ENCODE measurements around the gene NTM.

DNA sequence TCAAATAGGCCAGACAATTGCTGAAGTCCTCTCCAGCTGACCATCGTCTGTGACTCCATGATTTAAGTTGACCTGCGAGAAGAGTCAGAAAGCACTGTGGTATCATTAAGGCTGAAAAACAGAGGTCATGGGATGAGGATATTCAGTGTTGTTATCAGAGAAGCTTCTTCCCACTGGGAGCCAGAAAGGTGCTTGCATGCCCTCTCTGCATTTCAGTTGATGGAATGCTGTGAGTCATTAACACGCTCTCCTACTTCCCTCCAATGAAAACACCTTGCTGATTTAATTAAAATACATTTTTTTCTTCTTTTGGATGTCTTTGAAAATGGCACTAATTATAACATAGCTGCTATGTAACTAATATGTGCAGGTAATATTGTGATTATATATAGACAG, 667.0 kb downstream of the NTM start:
- no peak for TF ChIP-seq EZH2 (IDR thresholded peaks at IDR 0.05; ENCODE audit: borderline replicate concordance, low read depth, low read length, poor library complexity, severe bottlenecking)
- TF ChIP-seq, protein P1, sequence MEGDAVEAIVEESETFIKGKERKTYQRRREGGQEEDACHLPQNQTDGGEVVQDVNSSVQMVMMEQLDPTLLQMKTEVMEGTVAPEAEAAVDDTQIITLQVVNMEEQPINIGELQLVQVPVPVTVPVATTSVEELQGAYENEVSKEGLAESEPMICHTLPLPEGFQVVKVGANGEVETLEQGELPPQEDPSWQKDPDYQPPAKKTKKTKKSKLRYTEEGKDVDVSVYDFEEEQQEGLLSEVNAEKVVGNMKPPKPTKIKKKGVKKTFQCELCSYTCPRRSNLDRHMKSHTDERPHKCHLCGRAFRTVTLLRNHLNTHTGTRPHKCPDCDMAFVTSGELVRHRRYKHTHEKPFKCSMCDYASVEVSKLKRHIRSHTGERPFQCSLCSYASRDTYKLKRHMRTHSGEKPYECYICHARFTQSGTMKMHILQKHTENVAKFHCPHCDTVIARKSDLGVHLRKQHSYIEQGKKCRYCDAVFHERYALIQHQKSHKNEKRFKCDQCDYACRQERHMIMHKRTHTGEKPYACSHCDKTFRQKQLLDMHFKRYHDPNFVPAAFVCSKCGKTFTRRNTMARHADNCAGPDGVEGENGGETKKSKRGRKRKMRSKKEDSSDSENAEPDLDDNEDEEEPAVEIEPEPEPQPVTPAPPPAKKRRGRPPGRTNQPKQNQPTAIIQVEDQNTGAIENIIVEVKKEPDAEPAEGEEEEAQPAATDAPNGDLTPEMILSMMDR (conservative IDR thresholded peaks at IDR 0.05; ENCODE audit: low read depth, low read length) = no peak
